PC-9 (cell line): ENCODE data around the gene VAV3. TPM values are rescaled to one million over a fixed set of nuclear protein-coding genes. Genes with fewer than 3 reads are reported as not detected.

Experiments used
- BruUV-seq: library from RNA; stranded (reverse); fragments of 400-500 nt; replicated peaks from 2 replicates; lab custom pipeline; 2021; lab: Mats Ljungman, UMichigan
- CTCF ChIA-PET: fragments of 300-600 bp; sonication (Branson Sonifier 250); formaldehyde crosslinking; loops from one replicate; lab custom pipeline; 2022; ENCODE audit warnings: antibody characterized with exemption; lab: Charles Lee
- POLR2A ChIA-PET: fragments of 300-600 bp; sonication (Branson Sonifier 250); formaldehyde crosslinking; loops from one replicate; lab custom pipeline; 2022; ENCODE audit warnings: antibody characterized with exemption; ENCODE audit not compliant: unreplicated experiment; lab: Charles Lee
- DNase-seq, 2 experiments: peaks; one replicate each; pipeline versions ENCODE4 v3.0.0 to v3.0.0-alpha.2; 2015 to 2022; ENCODE audit warnings: mixed read lengths in 1 of 2
- H2AFZ ChIP-seq: fragments of 200-600 bp; sonication (generic); 2 replicates; pipeline ENCODE4 v1.8.1; 2017; ENCODE audit warnings: antibody characterized with exemption
- H3F3A ChIP-seq: fragments of 200-600 bp; sonication (generic); 2 replicates; pipeline ENCODE4 v1.8.1; 2017; ENCODE audit warnings: antibody characterized with exemption, mild to moderate bottlenecking, low read depth; ENCODE audit not compliant: insufficient read depth
- H3K27ac ChIP-seq: fragments of 200-600 bp; sonication (generic); 2 replicates; pipeline ENCODE4 v1.6.1; 2016; ENCODE audit warnings: mixed run types
- H3K27me3 ChIP-seq: fragments of 200-600 bp; sonication (generic); 2 replicates; pipeline ENCODE4 v1.6.1; 2016; ENCODE audit warnings: low read depth, mixed run types; ENCODE audit not compliant: insufficient read depth
- H3K36me3 ChIP-seq: fragments of 200-600 bp; sonication (generic); 2 replicates; pipeline ENCODE4 v1.6.1; 2016; ENCODE audit warnings: low read depth, mixed run types
- H3K4me1 ChIP-seq: fragments of 200-600 bp; sonication (generic); replicated peaks from 2 replicates; pipeline ENCODE4 v1.6.1; 2016; ENCODE audit warnings: mixed run types; ENCODE audit not compliant: insufficient read depth
- H3K4me2 ChIP-seq: fragments of 200-600 bp; sonication (generic); 2 replicates; pipeline ENCODE4 v1.6.1; 2017; ENCODE audit warnings: mixed run types
- H3K4me3 ChIP-seq: fragments of 200-600 bp; sonication (generic); 2 replicates; pipeline ENCODE4 v1.6.1; 2016; ENCODE audit warnings: mixed run types
- H3K79me2 ChIP-seq: fragments of 200-600 bp; sonication (generic); 2 replicates; pipeline ENCODE4 v1.6.1; 2017; ENCODE audit warnings: low read depth, mixed run types
- H3K9me2 ChIP-seq: fragments of 200-600 bp; sonication (generic); 2 replicates; pipeline ENCODE4 v1.8.1; 2017; ENCODE audit warnings: mild to moderate bottlenecking; ENCODE audit not compliant: insufficient read depth
- H3K9me3 ChIP-seq: fragments of 200-600 bp; sonication (generic); 2 replicates; pipeline ENCODE4 v1.8.1; 2016; ENCODE audit warnings: low read depth; ENCODE audit not compliant: insufficient read depth
- H4K20me1 ChIP-seq: fragments of 200-600 bp; sonication (generic); 2 replicates; pipeline ENCODE4 v1.8.1; 2017; ENCODE audit not compliant: insufficient read depth
- EZH2 ChIP-seq: fragments of 200-600 bp; sonication (generic); IDR thresholded peaks from 2 replicates; pipeline ENCODE4 v1.8.0; 2017; ENCODE audit warnings: antibody characterized with exemption, low read depth
- intact Hi-C: fragments of 100-400 bp; cut with micrococcal nuclease; formaldehyde crosslinking; loops from one replicate; pipeline ENCODE4 v1.10.0; 2022; ENCODE audit not compliant: unreplicated experiment
- total RNA-seq: library from RNA; stranded (reverse); gene quantifications from 2 replicates; pipeline ENCODE4 v1.2.3, GENCODE V29; 2021
- TF ChIP-seq, protein P1 (sequence below): fragments of 200-600 bp; sonication (generic); conservative IDR thresholded peaks from 2 replicates; pipeline ENCODE4 v1.6.1; 2017; ENCODE audit warnings: mixed run types, antibody characterized with exemption, mild to moderate bottlenecking, moderate library complexity

Gene VAV3
- total RNA-seq, 1 experiment from 2014 or later = 1.7 TPM

DNA sequence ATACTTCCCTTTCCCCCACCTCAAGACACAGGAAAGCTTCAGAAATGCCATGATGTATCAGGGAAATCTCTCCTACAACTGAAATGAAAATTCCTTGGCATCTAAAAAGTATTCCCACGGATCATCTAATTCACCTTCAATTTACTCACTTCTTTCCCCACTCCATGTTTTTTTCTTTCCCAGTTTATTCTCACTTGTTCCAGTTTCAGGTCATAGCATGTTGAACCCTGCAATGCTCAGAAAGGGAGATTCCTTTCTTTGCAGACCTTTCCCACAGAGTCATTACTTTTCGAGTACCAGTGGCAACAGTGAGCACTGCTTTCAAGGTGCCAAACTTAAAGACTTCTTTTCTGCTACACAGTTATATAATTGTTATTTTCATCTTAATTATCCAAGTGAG is 305.0 kb downstream of the VAV3 start:
- Histone ChIP-seq H3K79me2 (no peaks in the 10 kb centered on the region), H3K27ac (no peak overlapping the region), H3K36me3 (no peaks in the 10 kb centered on the region), H3F3A (no peaks in the 10 kb centered on the region), H3K4me3 (no peak overlapping the region), H3K4me1 (no peaks in the 10 kb centered on the region), H4K20me1 (no peaks in the 10 kb centered on the region), H3K9me3 (no peaks in the 10 kb centered on the region), H3K27me3 (no peaks in the 10 kb centered on the region), H3K9me2 (no peaks in the 10 kb centered on the region; the same call in 1 of the 2 replicates), H3K4me2 (no peak overlapping the region), H2AFZ (no peak overlapping the region)
- ChIA-PET CTCF (no interaction called here), POLR2A (no interaction called here)
- DNase-seq = no peak
- no TSS peak for BruUV-seq
- TF ChIP-seq, protein P1, sequence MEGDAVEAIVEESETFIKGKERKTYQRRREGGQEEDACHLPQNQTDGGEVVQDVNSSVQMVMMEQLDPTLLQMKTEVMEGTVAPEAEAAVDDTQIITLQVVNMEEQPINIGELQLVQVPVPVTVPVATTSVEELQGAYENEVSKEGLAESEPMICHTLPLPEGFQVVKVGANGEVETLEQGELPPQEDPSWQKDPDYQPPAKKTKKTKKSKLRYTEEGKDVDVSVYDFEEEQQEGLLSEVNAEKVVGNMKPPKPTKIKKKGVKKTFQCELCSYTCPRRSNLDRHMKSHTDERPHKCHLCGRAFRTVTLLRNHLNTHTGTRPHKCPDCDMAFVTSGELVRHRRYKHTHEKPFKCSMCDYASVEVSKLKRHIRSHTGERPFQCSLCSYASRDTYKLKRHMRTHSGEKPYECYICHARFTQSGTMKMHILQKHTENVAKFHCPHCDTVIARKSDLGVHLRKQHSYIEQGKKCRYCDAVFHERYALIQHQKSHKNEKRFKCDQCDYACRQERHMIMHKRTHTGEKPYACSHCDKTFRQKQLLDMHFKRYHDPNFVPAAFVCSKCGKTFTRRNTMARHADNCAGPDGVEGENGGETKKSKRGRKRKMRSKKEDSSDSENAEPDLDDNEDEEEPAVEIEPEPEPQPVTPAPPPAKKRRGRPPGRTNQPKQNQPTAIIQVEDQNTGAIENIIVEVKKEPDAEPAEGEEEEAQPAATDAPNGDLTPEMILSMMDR = no peak
- TF ChIP-seq EZH2 = no peak
- intact Hi-C loops = no loop called here

DNA sequence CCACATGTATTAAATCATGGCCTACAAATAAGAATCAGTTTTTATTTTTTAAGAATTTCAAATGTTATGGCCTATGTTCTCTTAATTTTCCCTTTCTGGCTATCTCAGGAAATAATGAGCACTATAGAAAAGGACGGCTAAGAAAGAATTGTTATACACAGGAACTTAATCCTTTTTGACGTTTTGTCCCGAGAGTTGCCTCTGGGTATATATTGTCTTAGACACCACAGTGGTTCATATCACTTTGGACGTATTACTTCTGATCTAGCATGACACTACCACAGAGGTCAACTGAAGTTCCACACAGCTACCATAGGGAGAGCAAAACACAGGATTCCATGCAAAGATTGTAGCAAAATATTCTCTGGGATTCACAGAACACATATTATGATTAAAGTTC is 307.6 kb downstream of the VAV3 start:
- no peaks in the 10 kb centered on the region for H3K27me3 ChIP-seq
- no peaks in the 10 kb centered on the region for H4K20me1 ChIP-seq
- BruUV-seq = no TSS peak
- no peaks in the 10 kb centered on the region for H3K79me2 ChIP-seq
- H3K9me3 ChIP-seq = no peaks in the 10 kb centered on the region
- no peaks in the 10 kb centered on the region for H3K36me3 ChIP-seq
- no peak overlapping the region for H3K4me2 ChIP-seq
- no peak for TF ChIP-seq EZH2
- TF ChIP-seq, protein P1 = no peak
- no peaks in the 10 kb centered on the region for H3F3A ChIP-seq
- ChIA-PET CTCF (interaction anchor here (0.7 kb wide), 1 partner anchor 150 kb away, joined by 21 read pairs; no protein-coding TSS in a partner anchor), POLR2A (no interaction called here)
- H3K9me2 ChIP-seq = no peaks in the 10 kb centered on the region; the same call in 1 of the 2 replicates
- no peak overlapping the region for H3K4me3 ChIP-seq
- DNase-seq = no peak
- intact Hi-C loops = no loop called here
- no peaks in the 10 kb centered on the region for H3K4me1 ChIP-seq
- H3K27ac ChIP-seq = no peak overlapping the region
- H2AFZ ChIP-seq = no peak overlapping the region

DNA sequence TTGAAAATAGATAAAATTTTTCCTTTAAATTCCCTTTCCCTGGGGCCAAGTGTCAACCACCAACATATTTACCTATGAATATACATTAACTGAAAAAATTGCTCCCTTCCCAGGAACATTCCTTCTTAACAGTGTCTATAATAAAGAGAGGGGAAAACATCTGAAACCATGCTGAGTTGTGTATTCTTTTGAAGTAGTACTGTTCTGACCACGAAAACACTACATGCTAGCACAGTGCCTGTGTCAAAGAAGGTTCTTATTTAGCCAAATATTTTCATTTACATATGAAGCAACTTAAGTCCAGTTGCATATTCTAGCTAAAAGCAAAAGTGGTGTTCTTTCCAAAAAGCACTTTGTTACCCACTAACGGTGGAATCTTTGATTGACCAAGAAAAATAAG is 311.2 kb downstream of the VAV3 start:
- Histone ChIP-seq H3K27ac (no peak overlapping the region), H3K4me1 (no peaks in the 10 kb centered on the region), H3K36me3 (no peaks in the 10 kb centered on the region), H3K4me2 (no peak overlapping the region), H4K20me1 (no peaks in the 10 kb centered on the region), H2AFZ (no peak overlapping the region), H3K27me3 (no peaks in the 10 kb centered on the region), H3K9me3 (no peaks in the 10 kb centered on the region), H3F3A (no peaks in the 10 kb centered on the region), H3K4me3 (no peak overlapping the region), H3K79me2 (no peaks in the 10 kb centered on the region), H3K9me2 (no peaks in the 10 kb centered on the region)
- CTCF ChIA-PET = no interaction called here
- BruUV-seq = no TSS peak
- intact Hi-C loops = no loop called here
- no peak for DNase-seq
- no peak for TF ChIP-seq EZH2
- TF ChIP-seq, protein P1 = no peak
- POLR2A ChIA-PET = no interaction called here
